GM21447 (cell line): ENCODE results near the gene RAPH1.

Experiments
- ATAC-seq: cut with Tn5 transposase; IDR thresholded peaks from one replicate; pipeline ENCODE4 v1.9.1; 2021; ENCODE audit not compliant: unreplicated experiment

Gene RAPH1

GRCh38 chr2:203492965-203493364 is 42.1 kb downstream of the RAPH1 start:
- ATAC-seq, result no peak

- ATAC-seq, result no peak
These were observed 44.7 kb downstream of the RAPH1 start for GRCh38 chr2:203490391-203490790.

GRCh38 chr2:203489531-203489930 is 45.6 kb downstream of the RAPH1 start:
- no peak for ATAC-seq

- ATAC-seq, result peak; percentile 74
These were observed 50.6 kb downstream of the RAPH1 start for GRCh38 chr2:203484266-203485112.

GRCh38 chr2:203480623-203481022 is 54.5 kb downstream of the RAPH1 start:
- ATAC-seq, result no peak

- ATAC-seq, result no peak
These were observed 58.2 kb downstream of the RAPH1 start for GRCh38 chr2:203476881-203477280.

GRCh38 chr2:203471323-203471722 is 63.8 kb downstream of the RAPH1 start:
- no peak for ATAC-seq

GRCh38 chr2:203470371-203470770 is 64.7 kb downstream of the RAPH1 start:
- no peak for ATAC-seq

- no peak for ATAC-seq
These were observed 65.6 kb downstream of the RAPH1 start for GRCh38 chr2:203469546-203469945.

- no peak for ATAC-seq
These were observed 71.8 kb downstream of the RAPH1 start for GRCh38 chr2:203463266-203463678.

GRCh38 chr2:203462308-203462707 is 72.8 kb downstream of the RAPH1 start:
- no peak for ATAC-seq

- ATAC-seq, result no peak
These were observed 73.4 kb downstream of the RAPH1 start for GRCh38 chr2:203461746-203462145.

GRCh38 chr2:203455209-203455608 is 79.9 kb downstream of the RAPH1 start:
- ATAC-seq, result no peak

- ATAC-seq, result no peak
These were observed 81.1 kb downstream of the RAPH1 start for GRCh38 chr2:203453858-203454451.

- no peak for ATAC-seq
These were observed 83.4 kb downstream of the RAPH1 start for GRCh38 chr2:203451689-203452088.

GRCh38 chr2:203451011-203451410 is 84.1 kb downstream of the RAPH1 start:
- ATAC-seq, result no peak

- no peak for ATAC-seq
These were observed 84.5 kb downstream of the RAPH1 start for GRCh38 chr2:203450561-203450960.

GRCh38 chr2:203446780-203447179 is 88.3 kb downstream of the RAPH1 start:
- ATAC-seq, result no peak

GRCh38 chr2:203446071-203446481 is 89.0 kb downstream of the RAPH1 start:
- no peak for ATAC-seq

GRCh38 chr2:203444738-203445137 is 90.4 kb downstream of the RAPH1 start:
- no peak for ATAC-seq

GRCh38 chr2:203442463-203442862 is 92.6 kb downstream of the RAPH1 start:
- no peak for ATAC-seq

- no peak for ATAC-seq
These were observed 93.6 kb downstream of the RAPH1 start for GRCh38 chr2:203441463-203441862.
